Thoracic aorta (tissue), 2 donors: ENCODE results near the gene RNF145. TPM values are rescaled to one million over a fixed set of nuclear protein-coding genes. Genes with fewer than 3 reads are reported as not detected.
A peak's percentile ranks its signal among the peaks of the same experiment; 100 is the strongest.

ENCODE experiments used
- ATAC-seq: fragments of 150-250 bp; one replicate; pipeline ENCODE4 v1.8.0; 2017; ENCODE audit warnings: low read depth; ENCODE audit not compliant: insufficient number of reproducible peaks, low FRiP score
- DNase-seq: peaks from one replicate; pipeline ENCODE4 v3.0.0-alpha.2; 2020; ENCODE audit warnings: low spot score
- H3K27ac ChIP-seq, 2 donors: fragments of 200-600 bp; sonication (generic); 1 replicate in 1 of 2; 2 replicates in 1 of 2; pipeline ENCODE4 v1.5.1; 2016; ENCODE audit warnings: mild to moderate bottlenecking in 2 of 2, moderate library complexity in 2 of 2
- H3K27me3 ChIP-seq: fragments of 200-600 bp; sonication (generic); replicated peaks from 2 replicates; pipeline ENCODE4 v1.6.0; 2016; ENCODE audit warnings: mild to moderate bottlenecking; ENCODE audit not compliant: insufficient read depth
- H3K36me3 ChIP-seq: fragments of 200-600 bp; sonication (generic); one replicate; pipeline ENCODE4 v1.5.1; 2016
- H3K4me1 ChIP-seq, 2 donors: fragments of 200-600 bp; sonication (generic); 1 replicate in 1 of 2; 2 replicates in 1 of 2; pipeline versions ENCODE4 v1.5.1 to v1.6.0; 2016; ENCODE audit warnings: low read depth in 2 of 2, mild to moderate bottlenecking in 1 of 2; ENCODE audit not compliant: control insufficient read depth in 1 of 2
- H3K4me3 ChIP-seq: fragments of 200-600 bp; sonication (generic); 2 replicates; pipeline ENCODE4 v1.5.1; 2016; ENCODE audit warnings: mild to moderate bottlenecking
- H3K9me3 ChIP-seq: fragments of 200-600 bp; sonication (generic); 2 replicates; pipeline ENCODE4 v1.5.1; 2016
- total RNA-seq, 2 donors: library from RNA; depleted of rRNA; stranded (reverse); fragments of >200 nt; gene quantifications; one replicate each; pipeline versions ENCODE4 v1.1.0 to v1.2.3, GENCODE V29; 2016
- TF ChIP-seq, protein P1 (sequence below): fragments of 200-600 bp; sonication (generic); IDR thresholded peaks from one replicate; pipeline ENCODE4 v1.5.1; 2019; ENCODE audit warnings: antibody characterized with exemption

RNF145 gene
- total RNA-seq, 2 donors from 2014 or later, result 38.3 to 46.1 TPM

DNA sequence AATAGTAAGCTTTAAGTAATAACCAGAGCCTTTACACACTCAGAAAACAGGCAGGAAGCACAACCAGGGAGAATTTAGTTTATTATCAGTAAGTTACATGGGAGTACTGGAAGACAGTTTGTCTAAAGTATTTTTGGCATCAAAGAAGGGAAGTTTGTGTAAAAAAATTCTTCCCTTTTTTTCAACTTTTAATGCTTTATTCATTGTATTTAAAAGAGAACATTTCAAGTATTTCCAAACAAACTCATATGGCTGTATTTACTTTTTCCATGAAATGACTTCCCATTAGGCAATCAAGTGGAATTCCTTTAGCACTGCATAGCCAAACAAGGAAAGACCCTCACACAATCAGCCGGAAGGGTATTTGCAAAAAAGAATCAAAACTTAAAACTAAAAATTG, 26.7 kb downstream of the RNF145 start:
- H3K4me1 ChIP-seq, result peaks cover 37 to 42% of the 10 kb centered on the region in 2 donors

DNA sequence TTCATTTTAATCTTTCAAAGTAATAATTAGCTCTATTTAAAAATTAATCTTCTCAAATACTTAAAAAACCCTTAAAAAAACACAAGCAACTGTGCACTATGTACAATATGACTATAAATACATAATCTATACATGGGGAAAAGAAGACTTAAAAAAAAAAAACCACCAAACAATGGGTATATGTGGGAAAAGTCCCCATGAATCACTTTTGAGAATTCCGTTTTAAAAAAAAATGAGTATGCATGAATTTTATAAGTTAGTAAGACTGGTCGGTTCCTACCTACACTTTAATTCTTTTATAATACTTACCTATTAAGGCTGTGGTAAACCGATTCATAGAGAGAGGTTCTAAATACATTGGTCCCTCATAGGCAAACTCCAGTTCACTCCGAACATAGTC, 27.7 kb downstream of the RNF145 start:
- DNase-seq, result no peak
- H3K27ac ChIP-seq, result no peak overlapping the region
- H3K9me3 ChIP-seq, result no peaks in the 10 kb centered on the region
- no peaks in the 10 kb centered on the region for H3K27me3 ChIP-seq
- TF ChIP-seq, protein P1, sequence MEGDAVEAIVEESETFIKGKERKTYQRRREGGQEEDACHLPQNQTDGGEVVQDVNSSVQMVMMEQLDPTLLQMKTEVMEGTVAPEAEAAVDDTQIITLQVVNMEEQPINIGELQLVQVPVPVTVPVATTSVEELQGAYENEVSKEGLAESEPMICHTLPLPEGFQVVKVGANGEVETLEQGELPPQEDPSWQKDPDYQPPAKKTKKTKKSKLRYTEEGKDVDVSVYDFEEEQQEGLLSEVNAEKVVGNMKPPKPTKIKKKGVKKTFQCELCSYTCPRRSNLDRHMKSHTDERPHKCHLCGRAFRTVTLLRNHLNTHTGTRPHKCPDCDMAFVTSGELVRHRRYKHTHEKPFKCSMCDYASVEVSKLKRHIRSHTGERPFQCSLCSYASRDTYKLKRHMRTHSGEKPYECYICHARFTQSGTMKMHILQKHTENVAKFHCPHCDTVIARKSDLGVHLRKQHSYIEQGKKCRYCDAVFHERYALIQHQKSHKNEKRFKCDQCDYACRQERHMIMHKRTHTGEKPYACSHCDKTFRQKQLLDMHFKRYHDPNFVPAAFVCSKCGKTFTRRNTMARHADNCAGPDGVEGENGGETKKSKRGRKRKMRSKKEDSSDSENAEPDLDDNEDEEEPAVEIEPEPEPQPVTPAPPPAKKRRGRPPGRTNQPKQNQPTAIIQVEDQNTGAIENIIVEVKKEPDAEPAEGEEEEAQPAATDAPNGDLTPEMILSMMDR, result no peak
- peaks cover 37 to 42% of the 10 kb centered on the region in 2 donors for H3K4me1 ChIP-seq
- H3K4me3 ChIP-seq, result no peak overlapping the region
- ATAC-seq, result no peak
- H3K36me3 ChIP-seq, result no peaks in the 10 kb centered on the region

More for the DNA sequence above, 26.7 kb downstream of the RNF145 start:
- H3K9me3 ChIP-seq, result no peaks in the 10 kb centered on the region
- H3K27ac ChIP-seq, result peak overlapping the region in 1 of 2 donors; percentile 16
- no peak overlapping the region for H3K4me3 ChIP-seq
- no peaks in the 10 kb centered on the region for H3K27me3 ChIP-seq
- TF ChIP-seq, protein P1, result no peak
- no peaks in the 10 kb centered on the region for H3K36me3 ChIP-seq
- DNase-seq (no peak), ATAC-seq (no peak)

DNA sequence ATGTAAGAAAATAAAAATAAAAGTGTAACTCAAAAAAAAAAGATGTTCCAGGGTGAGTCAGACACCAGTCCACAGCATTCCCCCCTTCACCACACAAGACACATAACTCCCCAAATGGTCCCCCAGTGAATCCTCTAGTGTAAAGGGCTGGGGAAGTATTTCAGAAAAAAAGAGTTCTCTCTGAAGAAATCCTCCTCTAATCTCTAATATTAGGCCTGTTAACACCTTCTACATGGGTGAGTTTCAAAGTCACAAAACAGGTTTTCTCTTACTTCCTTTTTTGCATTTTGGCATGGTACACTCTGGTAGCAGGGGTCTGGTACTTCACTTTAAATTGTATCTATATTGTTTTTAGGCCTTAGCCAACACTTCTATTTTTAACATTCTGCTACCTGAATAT, 28.2 kb downstream of the RNF145 start:
- TF ChIP-seq, protein P1, result no peak
- Histone ChIP-seq H3K27me3 (no peaks in the 10 kb centered on the region), H3K9me3 (no peaks in the 10 kb centered on the region), H3K27ac (no peak overlapping the region), H3K4me1 (peaks cover 37 to 42% of the 10 kb centered on the region in 2 donors), H3K4me3 (no peak overlapping the region), H3K36me3 (no peaks in the 10 kb centered on the region)
- ATAC-seq (no peak), DNase-seq (no peak)

DNA sequence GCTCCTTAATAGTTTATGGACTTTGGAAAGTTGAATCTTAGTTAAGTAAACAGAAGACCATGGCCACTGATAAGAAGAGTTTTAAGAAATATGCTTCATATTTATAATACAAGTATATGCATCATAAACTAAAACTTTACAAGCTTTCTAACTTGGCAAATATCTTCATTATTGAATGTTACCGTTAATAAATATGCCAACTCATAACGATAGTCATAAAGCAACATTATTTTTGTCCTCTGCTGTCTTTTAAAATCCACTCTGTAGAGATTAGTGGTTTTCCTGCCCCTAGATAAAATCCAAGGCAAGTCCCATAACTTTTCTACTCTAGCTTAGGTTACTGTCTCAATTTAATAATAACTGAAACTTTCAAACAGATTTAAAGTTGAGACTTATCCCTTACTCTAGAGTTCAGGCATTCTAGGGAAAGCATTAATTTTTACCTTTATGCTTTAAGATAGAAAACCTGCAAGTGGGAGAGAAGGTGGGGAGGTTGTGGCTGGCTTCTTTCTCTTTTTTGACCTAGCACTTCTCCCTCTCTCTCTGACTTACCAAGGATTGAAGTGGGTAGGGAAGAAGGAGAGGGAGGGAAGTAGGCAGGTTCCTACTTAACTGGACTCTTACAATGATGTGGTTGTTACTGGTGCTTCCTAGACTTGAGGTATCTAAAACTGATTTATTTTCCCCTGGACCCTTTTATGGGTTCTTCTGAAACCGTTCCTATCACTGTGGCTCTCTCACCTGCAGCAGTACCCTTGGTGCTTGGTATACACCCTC, 29.6 kb downstream of the RNF145 start:
- peak overlapping the region in 1 of 2 donors; percentile 31 for H3K27ac ChIP-seq
- no peak overlapping the region for H3K4me3 ChIP-seq
- TF ChIP-seq, protein P1, result no peak
- DNase-seq, result no peak
- no peak for ATAC-seq
- no peaks in the 10 kb centered on the region for H3K27me3 ChIP-seq
- H3K36me3 ChIP-seq, result no peaks in the 10 kb centered on the region
- H3K4me1 ChIP-seq, result peaks cover 35 to 44% of the 10 kb centered on the region in 2 donors
- no peaks in the 10 kb centered on the region for H3K9me3 ChIP-seq

DNA sequence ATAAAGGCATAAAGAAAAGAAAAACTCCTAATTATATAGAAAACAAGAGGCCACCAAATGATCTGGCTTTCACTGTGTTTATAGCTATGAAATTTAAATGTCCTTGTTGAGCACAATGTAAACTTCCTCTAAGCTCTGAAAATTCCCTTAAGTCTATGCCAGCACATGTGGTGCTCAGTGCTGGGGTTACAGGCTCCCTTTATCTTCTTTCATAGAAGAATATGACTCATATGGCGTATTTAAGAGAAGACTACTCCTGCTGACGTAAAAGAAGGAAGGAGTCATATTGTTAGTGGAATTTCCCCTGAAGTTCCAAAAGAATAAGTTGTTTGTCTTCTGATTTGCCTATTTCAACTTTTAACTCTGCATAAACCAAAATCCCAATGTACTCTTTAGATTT, 30.4 kb downstream of the RNF145 start:
- ATAC-seq (peak; percentile 91), DNase-seq (no peak)
- H3K27ac ChIP-seq, result peak overlapping the region in 1 of 2 donors; percentile 31
- TF ChIP-seq, protein P1, result no peak
- H3K4me3 ChIP-seq, result no peak overlapping the region
- no peaks in the 10 kb centered on the region for H3K9me3 ChIP-seq
- no peaks in the 10 kb centered on the region for H3K27me3 ChIP-seq
- H3K4me1 ChIP-seq, result peaks cover 42 to 45% of the 10 kb centered on the region in 2 donors
- no peaks in the 10 kb centered on the region for H3K36me3 ChIP-seq
